Calu3 (cell line): ENCODE results near the gene PKN2. TPM values are rescaled to one million over a fixed set of nuclear protein-coding genes. Genes with fewer than 3 reads are reported as not detected.

Experiments used
- BruUV-seq: library from RNA; stranded (reverse); fragments of 400-500 nt; replicated peaks from 2 replicates; lab custom pipeline; 2021; lab: Mats Ljungman, UMichigan
- CTCF ChIA-PET: fragments of 300-600 bp; sonication (Branson Sonifier 250); formaldehyde crosslinking; loops from one replicate; lab custom pipeline; 2022; ENCODE audit warnings: antibody characterized with exemption; lab: Charles Lee
- DNase-seq: peaks from one replicate; pipeline ENCODE4 v3.0.0; 2022
- H3K27ac Mint-ChIP-seq: one replicate; pipeline ENCODE4 v1.8.0; 2022; ENCODE audit warnings: mixed read lengths; ENCODE audit not compliant: unreplicated experiment
- H3K27me3 Mint-ChIP-seq: one replicate; pipeline ENCODE4 v1.8.0; 2022; ENCODE audit warnings: mixed read lengths; ENCODE audit not compliant: unreplicated experiment
- H3K36me3 Mint-ChIP-seq: one replicate; pipeline ENCODE4 v1.8.0; 2022; ENCODE audit warnings: mild to moderate bottlenecking, moderate library complexity, mixed read lengths; ENCODE audit not compliant: insufficient read depth, unreplicated experiment
- H3K4me1 Mint-ChIP-seq: one replicate; pipeline ENCODE4 v1.8.0; 2022; ENCODE audit warnings: mild to moderate bottlenecking, low read depth, mixed read lengths; ENCODE audit not compliant: unreplicated experiment
- H3K4me3 Mint-ChIP-seq: one replicate; pipeline ENCODE4 v1.8.0; 2022; ENCODE audit warnings: mild to moderate bottlenecking, low read depth, moderate library complexity, mixed read lengths; ENCODE audit not compliant: unreplicated experiment
- H3K9me3 Mint-ChIP-seq: one replicate; pipeline ENCODE4 v1.8.0; 2022; ENCODE audit warnings: low read depth, mixed read lengths; ENCODE audit not compliant: unreplicated experiment
- intact Hi-C: fragments of 100-400 bp; cut with micrococcal nuclease; formaldehyde crosslinking; loops from one replicate; pipeline ENCODE4 v1.10.0; 2022; ENCODE audit not compliant: unreplicated experiment
- total RNA-seq: library from RNA; stranded (reverse); gene quantifications from 2 replicates; pipeline ENCODE4 v1.2.3, GENCODE V29; 2022
- TF ChIP-seq, protein P1 (sequence below): fragments of 200-600 bp; IDR thresholded peaks from one replicate; pipeline ENCODE4 v1.8.0; 2022; ENCODE audit warnings: antibody characterized with exemption; ENCODE audit not compliant: unreplicated experiment

The PKN2 gene
- total RNA-seq, 1 experiment from 2014 or later: 82.8 TPM

DNA sequence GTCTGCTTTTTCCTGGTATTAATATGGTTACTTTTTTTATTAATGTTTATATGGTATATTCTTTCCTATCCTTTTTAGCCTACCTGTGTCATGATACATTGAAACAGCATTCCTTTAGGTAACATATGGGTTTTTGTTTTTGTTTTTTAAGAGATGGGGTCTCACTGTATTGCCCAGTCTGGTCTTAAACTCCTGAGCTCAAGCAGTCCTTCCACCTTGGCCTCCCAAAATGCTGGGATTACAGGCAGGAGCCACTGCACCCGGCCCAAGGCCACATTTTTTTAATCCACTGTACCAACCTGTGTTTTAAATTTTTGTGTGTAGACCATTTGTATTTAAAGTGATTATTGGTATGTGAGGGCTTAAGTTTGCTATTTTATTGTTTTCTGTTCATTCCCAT is 43.1 kb downstream of the PKN2 start:
- H3K4me3 Mint-ChIP-seq: no peak overlapping the region
- CTCF ChIA-PET: no interaction called here
- no peaks in the 10 kb centered on the region for H3K9me3 Mint-ChIP-seq
- no TSS peak for BruUV-seq
- no peak overlapping the region for H3K27ac Mint-ChIP-seq
- intact Hi-C loops: no loop called here
- peaks cover 4% of the 10 kb centered on the region for H3K36me3 Mint-ChIP-seq
- TF ChIP-seq, protein P1, sequence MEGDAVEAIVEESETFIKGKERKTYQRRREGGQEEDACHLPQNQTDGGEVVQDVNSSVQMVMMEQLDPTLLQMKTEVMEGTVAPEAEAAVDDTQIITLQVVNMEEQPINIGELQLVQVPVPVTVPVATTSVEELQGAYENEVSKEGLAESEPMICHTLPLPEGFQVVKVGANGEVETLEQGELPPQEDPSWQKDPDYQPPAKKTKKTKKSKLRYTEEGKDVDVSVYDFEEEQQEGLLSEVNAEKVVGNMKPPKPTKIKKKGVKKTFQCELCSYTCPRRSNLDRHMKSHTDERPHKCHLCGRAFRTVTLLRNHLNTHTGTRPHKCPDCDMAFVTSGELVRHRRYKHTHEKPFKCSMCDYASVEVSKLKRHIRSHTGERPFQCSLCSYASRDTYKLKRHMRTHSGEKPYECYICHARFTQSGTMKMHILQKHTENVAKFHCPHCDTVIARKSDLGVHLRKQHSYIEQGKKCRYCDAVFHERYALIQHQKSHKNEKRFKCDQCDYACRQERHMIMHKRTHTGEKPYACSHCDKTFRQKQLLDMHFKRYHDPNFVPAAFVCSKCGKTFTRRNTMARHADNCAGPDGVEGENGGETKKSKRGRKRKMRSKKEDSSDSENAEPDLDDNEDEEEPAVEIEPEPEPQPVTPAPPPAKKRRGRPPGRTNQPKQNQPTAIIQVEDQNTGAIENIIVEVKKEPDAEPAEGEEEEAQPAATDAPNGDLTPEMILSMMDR: no peak
- H3K4me1 Mint-ChIP-seq: peaks cover 42% of the 10 kb centered on the region
- H3K27me3 Mint-ChIP-seq: no peaks in the 10 kb centered on the region
- DNase-seq: no peak

DNA sequence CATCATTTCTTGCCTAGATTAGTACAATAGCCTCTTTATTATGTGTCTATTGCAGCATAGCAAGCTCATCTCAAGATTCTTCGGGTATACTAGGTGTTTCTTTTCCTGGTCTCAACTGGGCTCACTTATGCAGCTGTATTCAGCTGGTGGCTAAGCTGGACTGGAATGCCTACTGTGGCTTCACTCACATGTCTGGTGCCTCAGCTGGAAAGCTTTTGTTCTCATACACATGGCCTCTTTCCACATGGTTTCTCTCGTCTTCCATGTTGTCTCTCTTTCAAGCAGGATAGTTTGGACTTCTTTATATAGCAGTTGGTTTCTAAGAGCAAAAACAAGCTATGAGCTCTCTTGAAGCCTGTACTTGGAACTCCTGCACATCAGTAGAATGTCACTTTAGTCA is 45.2 kb downstream of the PKN2 start:
- TF ChIP-seq, protein P1: no peak
- H3K9me3 Mint-ChIP-seq: no peaks in the 10 kb centered on the region
- CTCF ChIA-PET: interaction anchor here (1.4 kb wide), 1 partner anchor 28 kb away, joined by 3 read pairs; no protein-coding TSS in a partner anchor
- intact Hi-C loops: no loop called here
- peaks cover 4% of the 10 kb centered on the region for H3K36me3 Mint-ChIP-seq
- peaks cover 37% of the 10 kb centered on the region for H3K4me1 Mint-ChIP-seq
- BruUV-seq: no TSS peak
- no peak overlapping the region for H3K4me3 Mint-ChIP-seq
- no peak overlapping the region for H3K27ac Mint-ChIP-seq
- no peak for DNase-seq
- H3K27me3 Mint-ChIP-seq: no peaks in the 10 kb centered on the region

DNA sequence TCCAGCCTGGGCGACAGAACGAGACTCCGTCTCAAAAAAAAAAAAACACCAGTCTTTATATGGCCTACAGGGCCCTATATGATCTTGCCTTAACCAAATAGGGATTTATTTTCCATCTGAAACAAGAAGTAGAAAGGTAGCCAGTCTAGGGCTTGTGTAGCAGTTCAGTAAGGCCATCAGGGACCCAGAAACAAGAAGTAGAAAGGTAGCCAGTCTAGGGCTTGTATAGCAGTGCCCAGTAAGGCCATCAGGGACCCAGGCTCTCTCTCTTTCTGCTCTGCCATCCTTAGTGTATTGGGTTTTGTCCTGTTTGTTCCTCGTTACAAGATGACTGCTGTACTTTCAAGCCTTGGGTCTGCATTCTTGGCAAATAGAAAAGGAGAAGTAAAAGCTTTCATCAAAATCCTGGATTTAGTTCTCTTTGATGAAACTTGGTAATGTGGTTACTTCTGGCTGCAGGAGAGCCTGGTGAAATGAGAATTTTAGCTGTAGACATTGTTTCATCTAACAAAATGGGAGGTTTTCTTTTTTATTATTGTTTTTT is 46.1 kb downstream of the PKN2 start:
- peaks cover 42% of the 10 kb centered on the region for H3K4me1 Mint-ChIP-seq
- no peak overlapping the region for H3K27ac Mint-ChIP-seq
- intact Hi-C loops: loop anchor here (10.0 kb wide), 1 partner anchor 75 kb away; no protein-coding TSS in a partner anchor
- TF ChIP-seq, protein P1: no peak
- H3K27me3 Mint-ChIP-seq: no peaks in the 10 kb centered on the region
- no peaks in the 10 kb centered on the region for H3K9me3 Mint-ChIP-seq
- DNase-seq: no peak
- CTCF ChIA-PET: interaction anchor here (1.4 kb wide), 1 partner anchor 29 kb away, joined by 3 read pairs; no protein-coding TSS in a partner anchor
- H3K36me3 Mint-ChIP-seq: peaks cover 4% of the 10 kb centered on the region
- H3K4me3 Mint-ChIP-seq: no peak overlapping the region
- no TSS peak for BruUV-seq

DNA sequence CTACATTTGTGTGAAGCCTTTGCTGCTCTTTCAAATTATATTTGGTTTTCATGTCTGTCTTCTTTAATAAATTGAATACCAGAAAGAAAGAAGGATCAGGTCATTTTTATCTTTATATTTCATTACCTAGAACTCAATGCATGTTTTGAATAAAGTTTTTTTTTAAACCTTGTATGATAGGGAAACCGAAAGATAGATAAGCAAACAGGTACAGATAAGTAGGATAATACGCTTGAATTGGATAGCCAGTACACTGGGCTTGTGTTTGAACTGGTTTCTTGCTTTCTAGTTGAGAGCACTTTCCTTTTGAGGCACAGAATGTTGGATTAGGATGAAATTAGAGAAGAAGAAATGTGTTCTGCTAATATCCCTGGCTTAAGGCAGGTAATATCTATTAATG is 46.9 kb downstream of the PKN2 start:
- Mint-ChIP-seq H3K27ac (no peak overlapping the region), H3K4me1 (peaks cover 48% of the 10 kb centered on the region), H3K9me3 (no peaks in the 10 kb centered on the region), H3K36me3 (peaks cover 4% of the 10 kb centered on the region), H3K27me3 (no peaks in the 10 kb centered on the region), H3K4me3 (no peak overlapping the region)
- CTCF ChIA-PET: interaction anchor here (0.8 kb wide), 1 partner anchor 26 kb away, joined by 5 read pairs; no protein-coding TSS in a partner anchor
- DNase-seq: no peak
- intact Hi-C loops: loop anchor here (10.0 kb wide), 1 partner anchor 74 kb away; no protein-coding TSS in a partner anchor
- no TSS peak for BruUV-seq
- TF ChIP-seq, protein P1: no peak
